HG03095 (cell line): ENCODE data around the gene DAPK2.
"Not testable (repeated sequence)": the region's sequence is repeated elsewhere in the genome, so short reads cannot be mapped to it uniquely, and the experiment has no call there.

Experiments
- ATAC-seq: cut with Tn5 transposase; IDR thresholded peaks from one replicate; pipeline ENCODE4 v1.9.1; 2021; ENCODE audit warnings: moderate library complexity; ENCODE audit not compliant: unreplicated experiment

Gene DAPK2

DNA sequence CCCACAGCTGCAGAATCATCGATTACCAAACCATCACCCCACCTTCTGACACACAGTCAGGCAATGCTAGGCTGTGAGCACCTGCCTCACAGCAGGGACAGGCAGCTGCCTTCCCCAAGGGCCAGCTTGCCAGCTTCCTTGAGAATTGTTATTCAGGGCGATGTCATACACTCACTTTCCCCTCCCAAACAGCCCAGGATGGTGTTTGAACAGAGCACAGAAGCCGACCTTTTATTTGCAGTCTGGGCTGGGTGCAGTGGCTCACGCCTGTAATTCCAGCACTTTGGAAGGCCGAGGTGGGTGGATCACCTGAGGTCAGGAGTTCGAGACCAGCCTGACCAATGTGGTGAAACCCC is 128.0 kb downstream of the DAPK2 start:
- no peak for ATAC-seq

DNA sequence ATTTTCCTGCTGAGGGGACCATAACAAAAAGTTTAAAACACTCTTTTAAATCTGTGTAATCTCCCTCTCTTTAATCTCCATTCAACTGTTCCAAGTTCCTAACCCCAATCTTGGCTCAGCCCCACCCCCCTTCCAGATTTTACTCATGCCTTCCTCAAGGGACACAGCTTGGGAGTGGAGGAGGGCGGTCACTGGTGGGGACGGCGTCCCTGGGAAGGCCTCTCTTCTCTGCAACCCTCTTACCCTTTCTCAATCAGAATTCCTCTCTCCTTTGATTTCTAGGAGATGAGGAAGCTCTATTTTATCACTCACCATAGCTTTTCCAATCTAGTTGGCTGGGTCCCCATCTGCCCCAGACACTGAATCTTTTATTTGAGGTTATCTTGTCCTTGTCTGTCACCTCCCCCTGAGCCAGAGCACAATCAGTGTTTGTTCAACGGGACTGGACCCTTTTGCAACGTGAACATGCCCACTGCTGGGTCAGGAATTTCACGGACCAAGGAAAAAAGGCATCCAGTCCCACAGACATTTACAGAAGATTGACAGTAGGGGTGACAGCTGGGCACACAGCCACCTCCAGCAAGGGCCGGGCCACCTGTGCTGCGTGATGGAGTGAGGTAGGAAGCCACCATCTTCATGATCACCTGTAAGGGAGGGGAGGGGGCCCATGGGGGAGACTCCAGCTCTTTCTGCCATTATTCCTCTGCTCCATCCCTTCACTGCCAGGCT is 128.5 kb downstream of the DAPK2 start:
- ATAC-seq = no peak

DNA sequence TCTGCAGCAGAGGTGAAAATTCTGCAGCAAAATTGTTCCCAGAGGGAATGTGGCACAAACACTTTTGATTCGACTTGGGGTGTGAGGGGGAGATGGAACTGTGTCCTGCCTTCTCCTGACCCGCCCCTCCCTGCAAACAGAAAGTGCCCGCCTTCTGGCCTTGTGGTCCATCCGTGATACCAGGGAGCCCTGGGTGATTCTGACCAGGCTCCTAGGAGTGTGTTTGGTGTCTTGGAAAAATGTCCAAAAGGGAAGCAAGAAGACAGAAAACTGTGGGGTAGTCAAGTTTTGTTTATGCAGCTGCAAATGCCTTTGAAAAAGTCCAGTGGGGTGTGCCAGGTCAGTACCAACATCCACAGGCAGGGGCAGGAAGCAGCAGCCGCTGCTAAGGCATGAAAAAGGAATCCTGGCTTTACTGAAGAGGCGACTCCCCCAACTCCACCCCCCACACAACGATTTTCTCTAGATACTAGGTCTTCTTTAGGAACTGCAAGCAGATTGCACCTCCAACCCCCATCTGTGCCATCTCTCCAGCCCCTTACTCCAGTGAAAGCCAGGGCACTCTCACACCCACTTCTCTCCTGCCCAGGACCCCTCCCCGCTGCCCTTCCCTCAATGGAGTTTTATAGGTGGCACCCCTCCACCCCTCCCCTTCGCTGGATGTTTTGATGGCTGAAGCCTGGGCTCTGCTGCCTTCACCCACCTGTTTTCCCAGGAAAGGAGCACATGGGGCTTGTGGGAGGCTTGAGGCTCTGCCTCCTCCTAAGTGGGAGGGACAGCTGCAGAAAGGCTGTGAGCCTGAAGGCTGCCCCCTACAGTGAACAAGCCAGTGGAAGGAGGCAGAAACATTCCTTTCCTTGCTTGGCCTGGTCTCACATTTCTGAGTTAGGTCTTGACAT is 130.2 kb downstream of the DAPK2 start:
- no peak for ATAC-seq

DNA sequence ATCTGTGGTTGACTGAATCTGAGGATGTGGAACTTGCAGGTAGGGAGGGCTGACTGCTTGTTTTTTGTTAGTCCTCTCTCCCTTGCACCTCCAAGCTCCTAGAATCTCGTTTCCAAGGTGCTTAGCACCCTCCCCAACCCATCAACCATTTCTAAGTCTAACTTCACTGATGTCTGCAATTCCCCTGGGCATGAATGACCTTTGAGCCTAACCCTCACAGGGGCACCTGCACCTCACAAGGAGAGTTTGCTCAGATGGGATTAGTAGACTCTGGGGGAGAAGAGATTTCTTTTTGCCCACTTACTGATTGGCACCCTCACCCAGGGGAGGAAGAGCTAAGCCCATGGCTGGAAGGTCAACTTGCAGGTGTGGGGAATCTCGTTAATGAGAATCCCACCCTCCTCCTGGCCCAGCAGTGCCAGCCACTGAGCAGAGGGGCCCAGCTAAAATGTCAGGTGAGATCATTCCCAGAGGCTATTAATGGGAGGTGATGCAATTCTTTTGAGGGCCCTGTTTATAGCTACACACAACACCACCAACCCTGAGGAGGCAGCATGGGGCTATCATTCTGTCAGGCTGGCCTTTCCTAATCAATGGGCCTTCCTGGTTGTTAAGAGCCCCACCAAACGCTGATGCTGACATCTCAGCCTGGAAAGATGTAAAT is 130.9 kb downstream of the DAPK2 start:
- no peak for ATAC-seq

DNA sequence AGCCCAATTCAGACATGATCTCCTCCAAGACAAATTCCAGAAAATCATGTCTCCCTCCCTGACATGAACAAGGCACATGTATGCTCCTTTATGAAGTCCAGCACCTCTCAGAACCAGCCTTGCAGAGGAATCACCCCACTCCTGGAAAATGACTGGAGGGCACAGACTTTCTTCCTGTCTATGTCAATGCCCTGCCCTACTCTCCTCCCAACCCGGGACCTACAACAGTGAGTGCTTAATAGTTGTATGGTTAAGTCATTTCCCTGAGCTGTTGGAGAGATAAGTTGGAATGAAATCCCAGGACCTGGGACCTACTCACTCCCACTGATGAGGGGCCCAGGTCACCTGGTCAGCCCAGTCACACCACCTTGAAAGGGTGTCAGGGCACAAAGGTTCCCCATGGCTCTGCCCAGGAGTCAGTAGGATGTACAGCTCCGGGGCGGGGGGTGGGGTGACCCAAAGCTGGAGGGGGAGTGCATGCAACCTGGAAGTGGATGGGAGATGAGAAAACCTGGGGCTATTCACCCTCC is 132.4 kb downstream of the DAPK2 start:
- no peak for ATAC-seq

DNA sequence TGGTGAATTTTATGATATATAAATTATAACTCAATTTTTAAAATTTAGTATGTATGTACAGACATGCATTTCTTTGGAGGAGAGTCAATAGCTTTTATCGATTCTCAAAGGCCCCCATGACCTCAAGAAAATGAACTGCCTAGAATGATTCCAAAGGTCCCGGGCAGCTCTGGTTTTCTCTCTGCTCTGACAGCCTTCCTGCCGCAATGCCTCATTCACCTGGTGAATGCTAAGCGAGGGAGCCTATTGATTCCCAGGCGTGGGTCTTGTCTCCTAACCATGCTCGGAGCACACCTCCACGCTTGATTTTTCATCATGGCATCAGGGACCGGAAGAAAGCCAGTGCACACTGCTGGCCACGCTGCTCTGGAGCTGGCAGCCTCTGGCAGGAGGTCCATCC is 132.9 kb downstream of the DAPK2 start:
- ATAC-seq = no peak

DNA sequence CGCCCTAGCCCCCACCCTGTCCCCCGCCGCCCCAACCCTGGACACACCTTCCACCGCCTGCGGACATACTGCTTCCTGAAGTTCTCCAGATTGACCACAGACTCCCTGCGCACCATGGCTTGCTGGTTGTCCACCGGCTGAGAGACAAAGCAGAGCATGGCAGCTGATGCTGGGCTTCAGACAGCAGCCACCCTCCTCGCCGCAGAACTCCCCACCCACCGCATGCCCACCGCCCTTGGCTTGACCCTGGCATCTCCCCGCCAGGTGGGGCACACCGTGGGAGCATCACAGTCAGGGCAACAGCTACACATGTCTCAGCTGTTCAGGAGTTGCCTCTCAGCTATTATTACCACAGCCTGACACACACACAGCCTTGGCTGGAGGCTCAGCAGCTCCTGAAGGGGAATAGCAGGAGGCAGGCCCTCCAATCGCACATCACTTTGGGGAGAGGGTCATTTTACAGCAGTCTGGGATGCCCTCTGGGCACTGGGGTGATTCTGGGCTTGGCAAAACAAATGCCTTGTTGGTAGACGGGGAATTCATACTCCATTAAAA is 134.1 kb downstream of the DAPK2 start:
- ATAC-seq = no peak

DNA sequence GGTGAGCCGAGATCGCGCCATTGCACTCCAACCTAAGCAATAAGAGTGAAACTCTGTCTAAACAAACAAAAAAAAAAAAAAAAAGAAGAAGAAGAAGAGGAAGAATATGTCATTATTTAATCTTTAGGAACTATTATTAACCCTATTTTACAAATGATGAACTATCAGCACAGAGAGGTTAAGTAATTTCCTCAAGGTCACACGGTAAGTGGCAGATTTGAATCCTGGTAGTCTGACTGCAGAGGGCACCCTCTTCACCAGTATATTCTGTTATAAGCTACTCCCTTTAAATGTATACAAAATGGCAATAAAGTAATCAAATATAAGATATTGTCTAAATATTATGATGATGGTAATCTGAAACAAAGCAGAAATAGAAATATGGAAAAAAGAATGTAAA is 135.1 kb downstream of the DAPK2 start:
- ATAC-seq = no peak

DNA sequence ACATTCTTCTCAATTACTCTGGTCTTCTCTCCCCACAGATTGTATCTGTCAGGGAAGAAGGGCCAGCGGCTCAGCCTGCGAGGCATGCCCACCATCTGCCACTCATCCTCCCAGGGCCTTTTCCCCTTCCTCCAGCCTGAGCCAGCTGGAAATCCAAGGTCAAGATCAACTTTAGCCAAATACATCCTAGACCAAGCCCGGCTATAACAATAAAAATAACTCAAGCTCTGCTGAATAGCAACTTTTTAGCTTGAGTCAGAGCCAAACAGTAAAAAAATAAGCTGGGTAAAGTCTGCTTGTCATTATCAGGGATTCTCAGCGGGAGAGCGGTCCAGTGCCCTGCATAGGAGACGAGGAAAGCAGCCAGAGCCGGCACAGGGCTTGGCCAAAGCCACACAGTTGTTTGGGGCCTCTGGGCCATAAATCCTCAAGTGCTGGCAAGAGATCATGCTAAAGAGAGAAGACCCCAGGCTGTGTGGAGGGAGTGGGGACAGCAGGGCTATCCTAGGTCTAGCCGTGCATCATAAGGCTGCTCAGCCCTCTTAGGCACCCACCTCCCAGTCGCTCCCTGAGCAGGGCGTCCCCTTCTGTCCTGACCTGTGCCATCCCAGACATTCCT is 136.4 kb downstream of the DAPK2 start:
- ATAC-seq = no peak

DNA sequence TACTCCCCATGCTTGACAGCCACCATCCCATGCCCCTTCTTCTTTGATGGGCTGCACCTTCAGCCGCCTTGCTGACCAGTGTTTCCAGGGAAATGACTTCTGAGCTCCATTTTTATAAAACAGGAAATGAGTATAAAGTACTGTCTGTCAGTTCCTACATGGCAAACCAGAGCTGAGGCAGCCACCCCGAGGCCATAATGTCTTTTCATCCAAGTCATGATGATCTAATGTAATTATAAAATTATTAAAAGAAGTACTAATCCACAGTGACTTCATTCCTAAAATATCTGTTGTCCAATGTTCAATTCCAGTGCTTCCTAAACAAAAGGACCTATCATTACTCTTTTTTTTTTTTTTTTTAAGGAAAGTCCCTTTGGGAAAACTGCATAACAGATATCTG is 137.3 kb downstream of the DAPK2 start:
- no peak for ATAC-seq

DNA sequence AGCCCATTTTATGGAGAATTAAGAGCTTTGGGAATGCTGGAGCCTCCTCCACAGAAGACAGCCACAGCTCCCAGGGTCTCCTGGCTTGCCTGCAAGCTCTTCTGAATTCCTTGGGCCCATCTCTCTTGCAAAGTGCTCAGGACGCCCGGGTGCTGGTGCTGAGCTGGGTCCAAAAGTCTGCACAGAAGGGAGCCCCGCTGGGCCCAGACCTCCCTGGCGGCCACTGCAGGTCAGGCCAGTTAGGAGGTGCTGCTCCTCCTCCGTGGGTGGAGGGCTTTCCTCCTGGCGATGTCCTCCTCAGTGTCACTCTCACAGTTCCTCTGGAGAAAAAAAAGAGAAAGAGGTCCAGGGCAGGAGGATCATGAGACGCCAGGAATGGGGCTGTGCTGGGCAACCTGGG is 138.0 kb downstream of the DAPK2 start:
- ATAC-seq = no peak

DNA sequence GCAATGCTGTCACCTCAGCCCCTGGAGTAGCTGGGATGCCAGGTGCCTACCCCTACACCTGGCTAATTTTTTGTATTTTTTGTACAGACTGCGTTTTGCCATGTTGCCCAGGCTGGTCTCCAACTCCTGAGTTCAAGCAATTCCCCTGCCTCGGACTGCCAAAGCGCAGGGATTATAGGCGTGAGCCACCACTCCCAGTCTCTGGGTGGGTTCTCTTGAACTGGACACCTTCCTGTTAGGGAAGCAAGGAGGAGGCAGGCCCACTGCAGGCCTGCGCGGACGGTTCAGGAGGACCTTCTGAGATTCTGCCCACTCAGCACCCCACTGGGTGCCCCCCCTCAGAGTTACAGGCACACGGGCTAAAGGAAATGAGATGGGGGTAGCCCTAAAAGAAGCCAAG is 138.8 kb downstream of the DAPK2 start:
- no peak for ATAC-seq

DNA sequence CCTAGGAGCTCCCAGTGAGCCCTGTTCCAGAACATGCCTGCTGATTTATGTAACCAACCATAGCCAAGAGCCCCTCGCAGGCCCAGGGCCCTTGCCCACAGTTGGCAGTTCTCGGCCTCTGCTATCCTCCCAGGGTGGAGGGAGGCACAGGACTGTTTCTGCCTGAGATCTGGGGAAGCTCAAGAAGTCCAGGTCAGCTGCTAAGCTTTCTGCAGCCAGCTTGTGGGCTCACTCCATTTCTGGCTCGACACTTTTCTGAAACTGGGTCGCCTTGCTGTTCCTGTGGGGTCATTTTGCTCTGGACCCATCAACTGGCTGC is 140.1 kb downstream of the DAPK2 start:
- ATAC-seq = no peak

DNA sequence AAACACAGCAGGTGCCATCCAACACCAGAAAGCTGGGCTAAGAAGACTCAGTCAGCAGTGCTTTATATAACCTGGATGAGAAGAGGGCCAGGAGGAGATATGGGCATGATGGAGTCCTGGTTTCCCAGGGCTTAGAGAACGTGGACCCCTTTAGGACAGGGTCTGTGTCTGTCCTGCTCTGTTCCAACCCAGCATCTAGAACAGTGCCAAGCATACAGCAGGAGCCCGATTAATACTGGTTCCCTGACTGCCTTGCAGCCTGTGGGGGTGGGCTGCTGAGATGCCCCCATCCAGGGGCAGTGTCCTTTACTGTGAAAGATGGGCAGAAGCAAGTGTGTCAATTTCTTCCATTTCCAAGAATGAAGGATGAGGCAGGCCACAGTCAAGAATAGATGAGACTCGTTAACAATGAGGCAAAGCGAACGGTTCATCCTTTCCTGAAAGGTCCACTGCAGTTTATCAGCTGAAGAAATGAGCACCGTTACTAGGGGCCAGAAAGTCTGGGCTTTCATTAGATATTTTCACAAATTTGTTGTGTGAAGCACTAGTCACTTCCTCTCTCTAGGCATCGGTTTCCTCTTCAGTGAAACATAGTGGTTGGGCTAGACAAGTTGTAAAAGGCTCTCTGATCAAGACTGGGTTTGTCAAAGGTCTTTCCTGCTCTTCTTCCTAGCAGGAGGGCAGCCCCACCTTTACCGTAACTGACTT is 140.6 kb downstream of the DAPK2 start:
- ATAC-seq = no peak

DNA sequence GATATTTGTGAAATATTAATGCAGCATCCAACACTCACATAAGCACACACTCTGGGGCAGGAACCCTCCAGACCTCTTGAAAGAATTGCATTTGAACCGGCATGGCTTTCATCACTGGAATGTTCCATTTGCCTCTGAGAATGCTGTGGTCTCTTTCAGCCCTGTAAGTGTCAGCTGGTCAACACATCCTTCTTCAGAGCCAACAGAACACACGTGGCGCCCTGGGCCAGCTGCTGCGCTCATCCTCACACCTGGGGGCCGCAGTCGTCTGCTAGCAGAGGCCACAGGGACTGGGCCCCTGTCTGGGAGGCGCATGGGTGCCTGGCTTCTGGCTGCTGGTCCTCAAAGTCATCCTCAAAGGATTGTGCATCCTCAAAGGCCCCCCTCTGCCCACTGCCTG is 141.2 kb downstream of the DAPK2 start:
- no peak for ATAC-seq

DNA sequence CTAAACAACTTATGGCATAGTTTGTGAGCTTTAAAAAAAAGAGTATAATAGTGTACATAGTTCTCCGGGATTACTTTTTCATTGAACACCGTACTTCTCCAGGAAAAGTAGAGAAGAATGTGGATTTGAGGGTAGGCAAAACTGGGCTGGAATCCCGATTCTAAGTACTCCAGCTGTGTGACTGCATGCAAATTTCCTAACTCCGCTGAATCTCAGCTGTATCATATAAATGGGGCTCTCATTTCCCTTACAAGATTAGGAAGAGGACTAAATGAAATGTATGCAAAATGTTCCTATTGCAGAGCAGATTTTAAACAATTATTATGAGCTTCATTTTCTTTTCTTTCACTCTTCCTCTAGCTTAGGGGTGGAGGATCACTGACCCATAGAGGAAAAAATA is 142.2 kb downstream of the DAPK2 start:
- no peak for ATAC-seq

DNA sequence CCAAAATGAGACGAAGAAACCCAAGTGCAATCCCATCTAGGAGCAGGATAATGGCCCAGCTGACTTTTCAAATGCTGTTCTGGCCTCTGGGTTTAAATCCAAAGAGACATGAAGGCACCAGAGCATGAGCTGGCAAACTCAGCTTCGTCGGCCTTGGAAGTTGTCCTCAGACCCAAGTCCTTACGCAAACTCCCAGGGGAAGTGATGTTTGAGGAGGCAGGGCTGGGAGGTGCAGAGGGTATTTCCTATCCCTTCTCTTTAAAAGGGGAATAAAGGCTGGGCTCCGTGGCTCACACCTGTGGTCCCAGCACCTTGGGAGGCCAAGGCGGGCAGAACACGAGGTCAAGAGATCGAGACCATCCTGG is 143.6 kb downstream of the DAPK2 start:
- ATAC-seq = no peak

DNA sequence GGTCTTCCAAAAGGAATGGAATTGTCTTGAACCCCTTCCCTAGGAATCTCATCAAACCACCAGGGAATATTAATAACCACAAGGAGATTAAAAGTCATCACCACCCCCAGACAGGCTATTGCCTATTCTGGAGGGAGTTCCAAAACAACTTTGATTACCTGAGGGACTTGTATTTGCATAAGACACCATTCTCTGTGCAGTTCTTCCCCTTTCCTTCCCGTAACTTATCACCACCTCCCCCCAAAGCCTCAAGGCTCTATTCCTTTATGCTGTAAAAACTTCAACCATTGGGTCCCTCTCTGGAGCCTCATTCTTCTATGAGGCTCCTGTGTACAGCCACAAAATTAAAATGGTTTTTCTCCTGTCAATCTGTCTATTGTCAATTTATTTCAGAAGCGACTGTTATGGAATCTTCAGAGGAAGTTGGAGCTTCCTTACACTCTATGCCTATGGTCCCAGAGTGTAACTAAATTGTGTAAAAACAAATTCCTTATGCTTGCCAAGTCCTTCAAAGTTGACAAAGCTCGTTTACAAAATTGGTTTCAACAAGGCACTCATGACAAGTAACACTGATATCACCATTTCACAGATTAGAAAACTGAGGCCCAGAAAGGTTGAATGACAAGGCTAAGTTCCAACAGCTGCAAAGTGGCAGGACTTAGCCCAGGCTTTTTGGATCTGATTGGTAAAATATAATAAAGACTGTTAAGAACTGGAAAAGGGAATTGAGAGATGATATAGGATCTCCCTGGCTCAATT is 144.2 kb downstream of the DAPK2 start:
- no peak for ATAC-seq

DNA sequence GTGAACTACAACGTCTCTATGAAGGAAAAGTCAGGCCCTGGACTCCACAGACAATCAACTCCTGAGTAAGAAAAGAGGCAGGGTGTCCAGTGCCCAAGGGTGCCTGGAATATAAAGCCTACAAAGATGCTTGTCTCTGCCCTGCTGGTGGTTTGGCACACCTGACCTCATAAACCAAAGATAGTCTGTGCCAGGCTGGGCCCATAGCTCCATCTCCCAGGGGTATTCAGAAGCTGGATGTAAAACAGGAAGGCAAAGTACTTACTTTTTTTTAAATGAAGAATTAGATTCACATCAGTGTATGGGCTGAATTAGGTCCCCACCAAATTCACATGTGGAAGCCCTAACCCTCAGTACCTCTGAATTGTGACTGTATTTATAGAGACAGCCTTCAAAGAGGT is 146.0 kb downstream of the DAPK2 start:
- no peak for ATAC-seq

DNA sequence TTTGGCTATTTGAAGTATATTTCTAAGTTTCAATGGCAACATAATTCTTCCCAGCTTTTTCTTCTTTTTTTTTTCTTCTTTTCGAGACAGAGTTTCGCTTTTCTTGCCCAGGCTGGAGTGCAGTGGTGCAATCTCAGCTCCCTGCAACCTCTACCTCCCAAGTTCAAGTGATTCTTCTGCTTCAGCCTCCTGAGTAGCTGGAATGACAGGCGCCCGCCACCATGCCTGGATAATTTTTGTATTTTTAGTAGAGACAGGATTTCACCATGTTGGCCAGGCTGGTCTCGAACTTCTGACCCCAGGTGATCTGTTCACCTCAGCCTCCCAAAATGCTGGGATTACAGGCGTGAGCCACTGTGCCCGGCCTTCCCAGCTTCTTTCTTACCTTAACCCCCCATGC is 146.7 kb downstream of the DAPK2 start:
- ATAC-seq = not testable (repeated sequence)
